SK-N-SH treated with all-trans-retinoic acid at 6 μM for 48 hours (cell line): ENCODE data around the gene MARCHF11.

Experiments used
- CSDC2 ChIP-seq: fragments of 250-450 bp; sonication (Bioruptor Pico); IDR thresholded peaks from 2 replicates; pipeline ENCODE4 v1.5.0; 2020; ENCODE audit warnings: mild to moderate bottlenecking, moderate library complexity
- ESRRG ChIP-seq: fragments of 250-450 bp; sonication (Bioruptor Pico); IDR thresholded peaks from 2 replicates; pipeline ENCODE4 v1.6.1; 2021; ENCODE audit warnings: mild to moderate bottlenecking
- OSR1 ChIP-seq: fragments of 250-450 bp; sonication (Bioruptor Pico); IDR thresholded peaks from 2 replicates; pipeline ENCODE4 v1.8.0; 2022; ENCODE audit warnings: moderate library complexity, mild to moderate bottlenecking, inconsistent platforms
- SNAI2 ChIP-seq: fragments of 250-450 bp; sonication (Bioruptor Pico); IDR thresholded peaks from 2 replicates; pipeline ENCODE4 v1.5.0; 2020; ENCODE audit warnings: mild to moderate bottlenecking, moderate library complexity
- TOX ChIP-seq: fragments of 250-450 bp; sonication (Bioruptor Pico); IDR thresholded peaks from 2 replicates; pipeline ENCODE4 v1.8.0; 2021; ENCODE audit warnings: mild to moderate bottlenecking, moderate library complexity, borderline replicate concordance
- ZC3H10 ChIP-seq: fragments of 250-450 bp; sonication (Bioruptor Pico); IDR thresholded peaks from 2 replicates; pipeline ENCODE4 v1.5.1; 2021; ENCODE audit warnings: mild to moderate bottlenecking, moderate library complexity
- ZNF70 ChIP-seq: fragments of 450-650 bp; formaldehyde crosslinking; IDR thresholded peaks from 2 replicates; pipeline ENCODE4 v1.5.0; 2020; ENCODE audit warnings: mild to moderate bottlenecking, moderate library complexity
- ZNF8 ChIP-seq: fragments of 450-650 bp; formaldehyde crosslinking; IDR thresholded peaks from 2 replicates; pipeline ENCODE4 v1.5.0; 2020; ENCODE audit warnings: mild to moderate bottlenecking, moderate library complexity
- TF ChIP-seq, protein P1 (sequence below): fragments of 250-450 bp; sonication (Bioruptor Pico); IDR thresholded peaks from 2 replicates; pipeline ENCODE4 v1.8.0; 2020; ENCODE audit warnings: mild to moderate bottlenecking, moderate library complexity, borderline replicate concordance

MARCHF11 gene

DNA sequence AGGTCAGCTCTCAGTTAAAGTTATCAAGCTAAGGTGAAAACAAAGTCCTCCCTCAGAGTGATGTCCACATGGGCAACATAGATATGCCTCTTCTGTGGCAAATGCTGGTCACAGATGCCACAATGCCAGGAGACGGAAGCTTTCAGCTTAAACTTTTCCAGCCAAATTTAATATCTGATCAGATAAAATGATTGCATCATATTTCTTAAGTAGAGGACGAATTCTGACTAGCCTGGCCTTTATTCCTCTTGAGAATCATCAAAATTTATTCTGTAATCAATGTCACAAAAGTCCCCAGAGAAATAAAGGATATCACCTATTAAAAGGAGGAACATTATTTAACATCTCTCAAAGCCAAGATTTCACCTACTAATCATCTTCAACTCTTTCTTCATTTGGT, 161.9 kb downstream of the MARCHF11 start (continued):
- TF ChIP-seq, protein P1, sequence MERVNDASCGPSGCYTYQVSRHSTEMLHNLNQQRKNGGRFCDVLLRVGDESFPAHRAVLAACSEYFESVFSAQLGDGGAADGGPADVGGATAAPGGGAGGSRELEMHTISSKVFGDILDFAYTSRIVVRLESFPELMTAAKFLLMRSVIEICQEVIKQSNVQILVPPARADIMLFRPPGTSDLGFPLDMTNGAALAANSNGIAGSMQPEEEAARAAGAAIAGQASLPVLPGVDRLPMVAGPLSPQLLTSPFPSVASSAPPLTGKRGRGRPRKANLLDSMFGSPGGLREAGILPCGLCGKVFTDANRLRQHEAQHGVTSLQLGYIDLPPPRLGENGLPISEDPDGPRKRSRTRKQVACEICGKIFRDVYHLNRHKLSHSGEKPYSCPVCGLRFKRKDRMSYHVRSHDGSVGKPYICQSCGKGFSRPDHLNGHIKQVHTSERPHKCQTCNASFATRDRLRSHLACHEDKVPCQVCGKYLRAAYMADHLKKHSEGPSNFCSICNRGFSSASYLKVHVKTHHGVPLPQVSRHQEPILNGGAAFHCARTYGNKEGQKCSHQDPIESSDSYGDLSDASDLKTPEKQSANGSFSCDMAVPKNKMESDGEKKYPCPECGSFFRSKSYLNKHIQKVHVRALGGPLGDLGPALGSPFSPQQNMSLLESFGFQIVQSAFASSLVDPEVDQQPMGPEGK = no peak
- TF ChIP-seq OSR1 (CRISPR knock-in tag) = no peak
- TF ChIP-seq TOX (CRISPR knock-in tag) = no peak
- no peak for TF ChIP-seq ZC3H10
- no peak for TF ChIP-seq ZNF8 (CRISPR knock-in tag)
- no peak for TF ChIP-seq CSDC2
- no peak for TF ChIP-seq ESRRG (CRISPR knock-in tag)
- TF ChIP-seq ZNF70 (CRISPR knock-in tag) = no peak
- no peak for TF ChIP-seq SNAI2
